ENCODE measurements around the gene DOCK3. TPM values are rescaled to one million over a fixed set of nuclear protein-coding genes. Genes with fewer than 3 reads are reported as not detected.

DOCK3 gene
- total and polyA plus RNA-seq, 2 of the 4 experiments (the other 2 are of a cell fraction), result under 0.01 to 0.12 TPM

DNA sequence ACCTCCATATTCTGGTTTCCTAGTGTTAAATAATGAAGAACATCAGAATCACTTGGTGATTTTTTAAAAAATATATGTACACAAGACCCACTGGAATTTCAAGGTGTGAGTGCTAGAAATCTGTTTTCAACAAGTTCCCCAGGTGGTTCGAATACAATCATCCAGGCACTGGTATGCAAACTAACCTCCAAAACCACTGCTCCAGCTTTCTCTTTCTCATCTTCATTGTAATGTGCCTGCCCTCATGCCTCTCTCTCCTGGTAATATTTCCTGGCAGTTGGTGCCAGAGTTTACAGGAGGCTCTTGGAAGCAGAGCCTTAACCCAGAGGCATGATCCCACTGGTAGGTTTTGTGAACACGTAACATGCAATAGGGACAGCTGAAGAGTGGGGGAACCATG lies 547.2 kb downstream of the DOCK3 start:
- POLR2A ChIA-PET (ENCODE audit: unreplicated experiment), result no interaction called here
- no peak overlapping the region for H2BK5ac ChIP-seq (ENCODE audit: low read depth, low read length, poor library complexity, severe bottlenecking)
- in situ Hi-C loops (cut with MboI; ENCODE audit: low sequenced_read_pairs) (no loop called here), intact Hi-C loops (cut with micrococcal nuclease) (no loop called here), dilution Hi-C loops (cut with HindIII; ENCODE audit: low sequenced_read_pairs, unreplicated experiment) (no loop called here)
- H3K4me1 ChIP-seq (ENCODE audit: control insufficient read depth, insufficient read depth, low read length), result no peaks in the 10 kb centered on the region
- no peak overlapping the region for H2BK120ac ChIP-seq (ENCODE audit: low read depth, low read length)
- H4K5ac ChIP-seq (ENCODE audit: low read depth, low read length), result no peak overlapping the region
- no peak overlapping the region for H2BK15ac ChIP-seq (ENCODE audit: low read depth, low read length)
- no peak overlapping the region for H2BK20ac ChIP-seq (ENCODE audit: low read depth, low read length)
- H2AFZ ChIP-seq (replicated peaks; ENCODE audit: low read length, poor library complexity), result no peak overlapping the region
- no peak overlapping the region for H4K91ac ChIP-seq (ENCODE audit: insufficient read depth, low read depth, low read length)
- H3K4me3 ChIP-seq (ENCODE audit: insufficient read depth, low read depth, low read length), result no peak overlapping the region
- H3K9ac ChIP-seq (ENCODE audit: low read depth, low read length), result no peak overlapping the region
- H3K9me3 ChIP-seq (ENCODE audit: control insufficient read depth, insufficient read depth, low read length), result no peaks in the 10 kb centered on the region
- no peak overlapping the region for H4K8ac ChIP-seq (ENCODE audit: low read depth in 2 of 2, low read length in 2 of 2)
- ATAC-seq (ENCODE audit: low read depth) (no peak), DNase-seq (no peak)
- CTCF ChIA-PET, result no interaction called here
- no peak overlapping the region for H3K18ac ChIP-seq (ENCODE audit: low read depth, low read length)
- no peak overlapping the region for H3K14ac ChIP-seq (replicated peaks; ENCODE audit: low read depth, low read length)
- no peaks in the 10 kb centered on the region for H3K79me1 ChIP-seq (ENCODE audit: low read depth in 1 of 2, low read length in 2 of 2)
- no peak overlapping the region for H2AK9ac ChIP-seq (replicated peaks; ENCODE audit: low read depth, low read length, poor library complexity)
- no CpG with 5 or more reads among the region's 2 CpGs for WGBS, 2 experiments (ENCODE audit: extremely low coverage in 2 of 2, insufficient read length in 1 of 2)
- H3K4ac ChIP-seq (ENCODE audit: low read depth, low read length), result no peak overlapping the region
- no peaks in the 10 kb centered on the region for H4K20me1 ChIP-seq (ENCODE audit: insufficient read depth, low read length)
- no peaks in the 10 kb centered on the region for H3K27me3 ChIP-seq (ENCODE audit: control insufficient read depth, insufficient read depth, low read length)
- H3K27ac ChIP-seq (ENCODE audit: insufficient read depth, low read length), result no peak overlapping the region
- H3K56ac ChIP-seq (ENCODE audit: extremely low read depth, insufficient read depth, low read length), result no peak overlapping the region
- H3K9me1 ChIP-seq (ENCODE audit: insufficient read depth, low read length), result no peaks in the 10 kb centered on the region
- TF ChIP-seq SMC3 (IDR thresholded peaks at IDR 0.05; ENCODE audit: low read depth, low read length) (no peak), MAZ (IDR thresholded peaks at IDR 0.05; ENCODE audit: borderline replicate concordance, low read depth, low read length) (no peak), BHLHE40 (IDR thresholded peaks at IDR 0.05; ENCODE audit: low read depth, low read length) (no peak), USF2 (IDR thresholded peaks at IDR 0.05; ENCODE audit: low read depth, low read length) (no peak), NFE2L2 (IDR thresholded peaks at IDR 0.05; ENCODE audit: low read depth, low read length) (no peak), CTCF (conservative IDR thresholded peaks at IDR 0.05; ENCODE audit: low read depth, low read length) (no peak), RAD21 (IDR thresholded peaks at IDR 0.05; ENCODE audit: low read length) (no peak), CHD1 (IDR thresholded peaks at IDR 0.05; ENCODE audit: low read depth, low read length) (no peak), MAFK (IDR thresholded peaks at IDR 0.05; ENCODE audit: low read depth, low read length) (no peak), RCOR1 (IDR thresholded peaks at IDR 0.05; ENCODE audit: insufficient replicate concordance, low read length) (no peak), MXI1 (IDR thresholded peaks at IDR 0.05; ENCODE audit: borderline replicate concordance, low read depth, low read length) (no peak), CEBPB (IDR thresholded peaks at IDR 0.05; ENCODE audit: low read depth, low read length) (no peak), FOS (IDR thresholded peaks at IDR 0.05; ENCODE audit: low read depth, low read length) (no peak), RFX5 (IDR thresholded peaks at IDR 0.05; ENCODE audit: low read depth, low read length) (no peak), POLR2A (IDR thresholded peaks at IDR 0.05; ENCODE audit: low read depth, low read length) (no peak)
- TF ChIP-seq, protein P1, sequence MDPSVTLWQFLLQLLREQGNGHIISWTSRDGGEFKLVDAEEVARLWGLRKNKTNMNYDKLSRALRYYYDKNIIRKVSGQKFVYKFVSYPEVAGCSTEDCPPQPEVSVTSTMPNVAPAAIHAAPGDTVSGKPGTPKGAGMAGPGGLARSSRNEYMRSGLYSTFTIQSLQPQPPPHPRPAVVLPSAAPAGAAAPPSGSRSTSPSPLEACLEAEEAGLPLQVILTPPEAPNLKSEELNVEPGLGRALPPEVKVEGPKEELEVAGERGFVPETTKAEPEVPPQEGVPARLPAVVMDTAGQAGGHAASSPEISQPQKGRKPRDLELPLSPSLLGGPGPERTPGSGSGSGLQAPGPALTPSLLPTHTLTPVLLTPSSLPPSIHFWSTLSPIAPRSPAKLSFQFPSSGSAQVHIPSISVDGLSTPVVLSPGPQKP (IDR thresholded peaks at IDR 0.05; ENCODE audit: borderline replicate concordance, low read depth, low read length), result no peak
- H3K4me2 ChIP-seq (ENCODE audit: low read depth, low read length), result no peak overlapping the region
- H3K23ac ChIP-seq (ENCODE audit: low read depth, low read length), result no peak overlapping the region
- H2AK5ac ChIP-seq (ENCODE audit: low read depth, low read length), result no peak overlapping the region
- no peaks in the 10 kb centered on the region for H3K36me3 ChIP-seq (ENCODE audit: control insufficient read depth, insufficient read depth, low read length)
- BruUV-seq (replicated peaks), result no TSS peak

Data from IMR-90 (cell line).